HG03439 (cell line): ENCODE measurements around the gene LHX5.

Source experiments
- ATAC-seq: cut with Tn5 transposase; IDR thresholded peaks from one replicate; pipeline ENCODE4 v1.9.1; 2021; ENCODE audit warnings: mild to moderate bottlenecking, moderate library complexity; ENCODE audit not compliant: unreplicated experiment

Gene LHX5

DNA sequence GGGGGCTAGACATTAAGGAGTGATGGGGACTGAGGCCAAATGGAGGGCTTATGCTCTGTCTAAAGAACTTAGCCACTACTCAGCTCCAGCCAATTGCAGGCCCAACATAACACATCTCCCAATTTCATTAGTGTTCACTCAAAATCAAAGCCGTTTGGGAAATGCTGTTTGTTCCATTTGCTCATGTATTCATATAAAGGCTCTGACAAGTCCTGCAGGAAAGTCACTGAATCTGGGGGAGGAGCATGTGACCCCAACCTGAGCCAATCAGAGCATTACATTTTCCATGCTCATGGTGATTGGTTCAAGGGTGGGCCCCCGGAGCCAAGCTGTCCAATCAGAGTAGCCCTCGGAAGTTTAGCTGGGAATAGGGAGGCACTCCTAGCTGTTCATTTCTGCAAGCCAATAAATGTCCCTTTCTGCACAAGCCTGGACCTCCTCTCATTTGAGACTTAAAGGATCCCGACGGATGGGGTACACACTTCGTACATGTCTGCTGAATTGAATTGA, 28.6 kb downstream of the LHX5 start:
- no peak for ATAC-seq

DNA sequence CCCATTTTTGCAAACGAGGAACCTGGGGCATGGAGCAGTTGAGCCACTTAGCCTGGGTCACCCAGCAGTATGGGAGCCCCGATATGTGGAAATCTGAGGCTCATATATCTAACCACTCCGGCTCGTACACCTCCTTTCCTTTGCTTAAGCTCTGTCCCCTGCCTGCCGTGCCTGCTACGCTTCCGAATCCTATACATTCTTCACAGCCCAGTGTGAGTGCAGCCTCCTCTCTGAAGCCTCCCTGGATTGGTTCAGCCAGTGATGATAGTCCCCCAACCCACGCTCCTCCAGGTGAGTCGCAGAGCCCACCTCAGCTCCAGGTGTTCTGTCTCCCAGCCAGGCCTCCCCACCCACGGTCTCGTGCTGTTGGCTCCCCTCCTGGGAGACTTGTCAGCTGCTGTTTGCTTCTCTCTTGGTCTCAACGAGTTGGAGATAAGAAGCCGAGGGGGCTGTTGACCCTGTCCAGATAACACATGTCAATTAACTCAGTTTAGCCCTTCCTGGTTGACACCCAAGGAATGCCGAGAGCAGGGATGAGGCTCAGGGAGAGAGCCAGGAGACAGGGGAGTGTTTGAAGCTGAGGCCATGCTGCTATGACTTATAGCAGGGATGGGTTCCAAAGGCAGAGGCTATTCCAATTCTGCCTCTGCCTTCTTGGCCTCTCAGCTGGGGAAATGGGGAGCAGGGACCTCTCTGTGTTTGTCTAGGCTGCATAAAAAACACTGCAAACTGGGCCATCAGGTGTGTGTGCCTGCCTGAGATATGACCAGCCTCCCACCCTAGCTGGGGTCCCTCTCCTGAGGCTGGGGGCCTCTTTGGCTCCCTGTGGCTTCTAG, 30.5 kb downstream of the LHX5 start:
- ATAC-seq = no peak

DNA sequence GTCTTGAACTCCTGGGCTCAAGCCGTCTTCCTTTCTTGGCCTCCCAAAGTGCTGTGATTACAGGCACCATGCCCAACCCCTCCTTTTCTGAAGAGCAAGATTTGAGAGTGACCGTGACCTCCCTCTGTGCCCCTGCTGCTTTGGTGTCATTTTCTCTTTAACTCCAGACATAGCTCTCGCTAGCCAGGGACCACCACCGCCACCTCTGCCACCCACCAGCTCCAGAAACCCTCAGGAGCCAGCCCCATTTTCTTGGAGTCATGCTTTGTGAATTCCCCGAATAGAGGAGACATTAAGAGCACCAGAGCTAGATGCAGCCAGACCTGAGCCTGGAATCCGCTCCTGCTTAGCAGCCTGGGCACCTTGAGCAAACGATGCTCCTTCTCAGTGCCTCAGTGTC, 31.3 kb downstream of the LHX5 start:
- ATAC-seq = no peak

DNA sequence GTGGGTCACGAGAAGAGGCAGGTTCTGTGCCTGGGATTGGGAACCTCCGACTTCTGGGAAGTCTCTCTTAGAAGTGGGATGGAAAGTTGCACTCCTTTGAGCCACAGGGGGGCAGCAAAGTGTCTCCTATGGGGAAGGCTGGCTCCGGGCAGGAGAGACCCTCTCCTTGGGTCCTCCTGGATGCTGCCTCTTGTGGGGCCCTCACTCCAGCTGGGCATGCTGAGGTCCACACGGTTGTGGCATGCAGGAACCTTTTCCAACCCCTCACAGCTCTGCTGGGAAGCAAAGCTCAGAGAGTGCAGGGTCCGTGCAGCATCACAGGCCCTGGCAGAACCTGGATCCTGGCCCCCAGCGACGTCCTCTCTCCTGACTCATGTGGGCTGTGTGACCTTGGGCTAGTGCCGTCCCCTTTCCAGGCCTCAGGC, 32.1 kb downstream of the LHX5 start:
- ATAC-seq = no peak

DNA sequence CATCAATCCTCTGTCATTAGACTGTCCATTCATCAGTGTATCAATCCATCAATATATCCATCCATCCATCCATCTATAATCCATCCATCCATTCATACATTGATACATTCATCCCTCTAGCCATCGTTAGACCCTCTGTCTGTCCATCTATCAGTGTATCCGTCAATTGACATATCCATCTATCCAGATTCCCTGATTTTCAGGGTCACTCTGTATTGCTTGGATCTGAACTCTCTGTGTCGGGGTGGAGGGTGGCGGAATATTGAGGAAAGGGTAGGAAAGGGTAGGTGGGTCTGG, 32.4 kb downstream of the LHX5 start:
- no peak for ATAC-seq

DNA sequence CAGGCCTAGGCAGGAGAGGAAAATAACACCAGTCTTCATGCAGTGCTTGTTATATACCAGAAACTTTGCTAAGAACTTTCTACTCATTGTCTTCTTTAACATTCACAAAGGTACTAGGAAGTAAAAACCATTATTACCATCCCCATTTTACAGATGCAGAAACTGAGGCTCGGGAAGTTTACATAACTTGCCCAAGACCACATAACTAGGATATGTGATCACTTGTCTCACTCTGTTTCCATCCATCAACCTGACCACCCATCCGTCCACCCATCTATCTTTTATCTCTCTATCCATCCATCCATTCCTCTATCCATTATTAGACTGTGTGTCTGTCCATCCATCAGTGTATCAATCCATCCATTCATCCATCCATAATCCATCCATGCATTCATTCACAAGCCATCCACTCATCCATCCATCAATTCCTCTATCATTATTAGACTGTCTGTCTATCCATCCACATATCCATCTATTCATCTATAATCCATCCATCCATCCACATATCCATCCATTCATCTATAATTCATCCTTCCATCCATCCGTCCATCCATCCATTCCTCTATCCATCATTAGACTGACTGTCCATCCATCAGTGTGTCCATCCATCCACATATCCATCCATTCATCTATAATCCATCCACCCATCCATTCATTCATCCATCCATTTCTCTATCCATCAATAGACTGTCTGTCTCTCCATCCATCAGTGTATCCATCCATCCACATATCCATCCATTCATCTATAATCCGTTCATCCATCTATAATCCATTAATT, 33.0 kb downstream of the LHX5 start:
- ATAC-seq = no peak

DNA sequence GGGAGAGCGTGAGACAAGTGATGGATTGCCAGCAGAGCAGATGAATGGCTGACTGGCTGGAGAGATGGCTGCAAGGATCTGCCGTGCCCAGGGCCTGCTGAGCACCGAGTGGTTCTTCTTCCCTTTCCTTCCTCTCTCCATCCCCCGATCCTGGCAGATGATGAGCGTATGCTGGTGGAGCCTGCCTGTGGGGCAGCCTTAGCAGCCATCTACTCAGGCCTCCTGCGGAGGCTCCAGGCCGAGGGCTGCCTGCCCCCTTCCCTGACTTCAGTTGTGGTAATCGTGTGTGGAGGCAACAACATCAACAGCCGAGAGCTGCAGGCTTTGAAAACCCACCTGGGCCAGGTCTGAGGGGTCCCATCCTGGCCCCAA, 34.0 kb downstream of the LHX5 start:
- no peak for ATAC-seq

DNA sequence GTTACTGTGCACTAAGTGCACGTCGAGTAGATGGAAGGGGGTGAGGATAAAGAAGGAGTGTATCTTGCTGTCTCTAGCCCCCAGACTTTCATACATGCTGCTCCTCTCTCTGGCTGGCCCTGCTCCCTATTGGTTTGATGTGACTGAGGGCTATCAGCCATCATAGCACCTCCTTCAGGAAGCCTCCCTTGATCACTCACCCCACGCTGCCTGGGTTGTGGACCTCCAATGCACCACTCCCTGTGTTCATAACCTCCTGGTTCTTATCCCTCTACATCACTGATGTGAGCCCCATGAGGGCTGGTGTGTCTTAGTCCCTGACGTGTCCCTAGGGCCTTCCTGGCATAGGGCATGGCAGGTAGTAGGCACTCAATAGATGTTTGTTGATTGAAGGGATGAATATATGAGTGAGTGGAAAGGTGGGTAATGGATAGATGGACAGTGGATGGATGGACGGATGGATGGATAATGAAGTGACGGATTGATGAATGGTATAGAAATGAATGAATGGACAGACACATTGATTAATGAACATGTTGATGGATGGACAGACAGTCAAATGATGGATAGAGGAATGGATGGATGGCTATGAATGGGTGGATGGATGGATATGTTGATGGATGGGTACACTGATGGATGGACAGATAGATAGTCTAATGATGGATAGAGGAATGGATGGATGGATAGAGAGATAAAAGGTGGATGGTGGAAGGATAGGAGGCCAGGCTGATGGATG, 34.5 kb downstream of the LHX5 start:
- no peak for ATAC-seq

DNA sequence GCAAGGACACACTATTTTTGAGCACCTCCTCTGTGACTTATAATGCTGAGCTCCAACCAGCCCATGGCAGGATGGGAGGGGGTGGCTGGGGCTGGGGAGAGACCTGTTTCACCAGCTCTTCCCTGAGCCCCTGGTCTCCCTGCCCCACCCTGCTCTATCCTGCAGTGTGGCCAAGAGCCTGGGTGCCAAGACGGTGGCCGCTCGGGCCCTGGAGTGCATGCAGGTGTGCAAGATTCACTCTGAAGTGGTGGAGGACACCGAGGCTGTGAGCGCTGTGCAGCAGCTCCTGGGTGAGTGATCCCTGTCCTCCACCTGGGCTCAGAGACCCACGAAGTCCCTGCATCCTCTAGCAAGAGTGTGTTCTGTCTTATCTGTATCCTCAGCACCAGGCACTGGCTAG, 35.1 kb downstream of the LHX5 start:
- ATAC-seq = no peak

DNA sequence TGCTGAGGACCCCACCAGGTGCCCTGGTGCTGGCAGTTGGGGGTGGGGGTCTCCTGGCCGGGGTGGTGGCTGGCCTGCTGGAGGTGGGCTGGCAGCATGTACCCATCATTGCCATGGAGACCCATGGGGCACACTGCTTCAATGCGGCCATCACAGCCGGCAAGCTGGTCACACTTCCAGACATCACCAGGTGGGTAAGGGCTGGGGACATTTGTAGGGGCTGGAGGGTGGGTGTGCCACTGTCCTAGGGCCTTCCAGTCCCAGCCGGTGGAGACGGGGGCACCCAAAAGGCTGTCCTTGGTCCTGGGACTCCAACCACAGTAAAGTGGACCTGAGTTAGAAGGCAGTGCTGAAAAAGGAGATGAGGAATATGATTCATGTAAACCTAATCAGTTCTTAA, 36.3 kb downstream of the LHX5 start:
- no peak for ATAC-seq

DNA sequence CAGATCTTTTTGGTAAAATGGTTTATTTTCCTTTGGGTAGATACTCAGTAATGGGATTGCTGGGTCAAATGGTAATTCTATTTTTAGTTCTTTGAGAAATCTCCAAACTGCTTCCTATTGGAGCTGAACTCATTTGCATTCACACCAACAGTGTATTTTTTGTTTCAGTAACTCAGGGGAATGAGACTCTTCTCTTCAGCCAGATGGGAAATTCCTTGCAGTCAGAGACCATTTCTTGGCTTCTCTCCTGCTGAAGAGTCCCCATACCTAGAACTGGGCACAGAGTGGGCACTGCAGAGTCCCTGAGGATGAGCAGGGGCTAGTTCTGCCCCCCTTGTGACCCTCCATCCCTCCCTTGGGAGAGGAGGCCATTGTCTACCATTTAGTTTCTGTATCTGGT, 38.7 kb downstream of the LHX5 start:
- ATAC-seq = no peak

DNA sequence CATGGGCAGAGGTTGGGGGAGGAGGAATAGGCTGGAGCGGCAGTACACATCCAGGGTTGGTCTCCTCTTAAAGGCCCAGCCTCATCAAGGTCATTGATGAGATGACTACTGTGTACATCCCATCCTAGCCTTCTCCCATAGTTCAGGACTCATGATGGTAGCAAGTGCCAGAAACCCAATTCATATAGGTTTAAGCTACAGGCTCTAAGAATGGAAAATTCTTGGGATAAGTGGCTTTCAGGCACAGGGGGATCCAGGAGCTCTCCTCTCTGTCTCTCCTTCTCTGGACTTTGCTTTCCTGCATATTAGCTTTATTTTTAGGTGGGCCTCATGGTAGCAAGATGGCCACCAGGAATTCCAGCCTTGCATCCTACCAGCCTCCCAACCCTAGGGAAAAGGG, 43.2 kb downstream of the LHX5 start:
- ATAC-seq = no peak

DNA sequence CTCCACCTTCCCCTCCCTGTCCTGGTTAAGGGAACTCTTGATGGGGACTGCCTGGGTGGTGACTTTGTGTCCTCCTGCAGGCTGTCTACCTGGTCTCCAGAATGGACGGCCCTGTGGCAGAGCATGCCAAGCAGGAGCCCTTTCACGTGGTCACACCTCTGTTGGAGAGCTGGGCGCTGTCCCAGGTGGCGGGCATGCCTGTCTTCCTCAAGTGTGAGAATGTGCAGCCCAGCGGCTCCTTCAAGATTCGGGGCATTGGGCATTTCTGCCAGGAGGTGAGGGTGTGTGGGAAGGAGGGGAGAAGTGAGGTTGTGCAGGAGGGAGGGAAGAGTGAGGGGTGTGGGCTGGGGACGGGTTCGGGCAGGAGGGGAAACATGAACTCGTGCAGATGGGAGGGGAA, 43.8 kb downstream of the LHX5 start:
- ATAC-seq = no peak

DNA sequence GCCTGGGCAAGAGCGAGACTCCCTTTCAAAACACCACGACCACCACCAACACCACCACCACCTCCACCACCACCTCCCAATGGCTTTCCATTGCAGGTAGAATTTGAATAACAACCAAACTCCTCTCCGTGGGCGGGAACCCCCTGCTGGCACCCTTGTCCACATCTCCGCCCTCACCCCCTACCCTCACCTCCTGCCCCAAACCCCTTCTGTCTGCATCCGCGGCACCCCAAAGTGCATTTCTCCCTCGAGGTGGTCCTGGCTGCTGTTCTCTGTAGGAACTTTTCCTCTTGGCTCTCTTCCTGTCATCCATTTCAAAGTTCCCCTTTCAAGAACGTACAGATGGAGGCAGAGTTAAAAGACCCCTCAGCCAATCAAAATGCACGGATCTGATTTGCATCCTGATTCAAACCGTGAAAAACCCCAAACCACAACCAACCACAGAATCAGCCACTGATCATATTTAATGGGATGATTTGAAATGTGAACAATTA, 45.7 kb downstream of the LHX5 start:
- no peak for ATAC-seq

DNA sequence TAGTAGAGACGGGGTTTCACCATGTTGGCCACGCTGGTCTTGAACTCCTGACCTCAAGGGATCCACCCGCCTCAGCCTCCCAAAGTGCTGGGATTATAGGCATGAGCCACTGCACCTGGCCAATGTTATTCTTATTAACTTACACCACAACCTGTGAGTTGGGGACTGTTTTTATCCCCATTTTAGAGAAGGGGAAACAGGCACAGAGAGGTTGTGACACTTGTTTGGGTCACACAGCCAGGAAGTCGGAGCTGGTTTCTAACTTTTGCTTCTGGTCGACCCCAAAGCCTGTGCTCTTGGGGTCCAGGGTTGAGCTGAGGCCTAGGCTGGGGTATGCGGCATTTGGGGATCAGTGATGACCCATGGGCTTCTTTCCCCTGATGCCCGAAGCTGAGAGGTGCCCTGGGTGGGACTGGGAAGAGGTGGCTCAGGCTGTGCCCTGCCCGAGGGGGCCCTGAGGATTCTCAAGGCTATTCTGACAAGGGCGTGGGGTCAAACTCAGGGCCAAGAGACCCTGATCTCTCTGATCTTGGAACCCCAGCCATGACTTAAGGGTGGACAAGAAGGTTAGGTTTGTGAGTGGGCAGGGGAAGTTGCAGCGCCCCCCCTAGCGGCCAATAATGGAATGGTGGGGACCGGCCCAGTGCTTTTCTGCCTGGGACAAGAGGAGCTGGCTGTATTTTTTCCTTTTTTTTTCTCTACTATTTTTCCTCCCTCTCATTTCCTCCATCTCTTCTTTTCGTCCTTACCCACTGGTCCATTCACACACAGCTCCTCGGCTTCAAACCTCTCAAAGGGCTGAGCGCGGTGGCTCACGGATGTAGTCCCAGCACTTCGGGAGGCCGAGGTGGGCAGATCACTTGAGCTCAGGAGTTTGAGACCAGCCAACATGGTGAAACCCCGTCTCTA, 46.5 kb downstream of the LHX5 start:
- no peak for ATAC-seq

DNA sequence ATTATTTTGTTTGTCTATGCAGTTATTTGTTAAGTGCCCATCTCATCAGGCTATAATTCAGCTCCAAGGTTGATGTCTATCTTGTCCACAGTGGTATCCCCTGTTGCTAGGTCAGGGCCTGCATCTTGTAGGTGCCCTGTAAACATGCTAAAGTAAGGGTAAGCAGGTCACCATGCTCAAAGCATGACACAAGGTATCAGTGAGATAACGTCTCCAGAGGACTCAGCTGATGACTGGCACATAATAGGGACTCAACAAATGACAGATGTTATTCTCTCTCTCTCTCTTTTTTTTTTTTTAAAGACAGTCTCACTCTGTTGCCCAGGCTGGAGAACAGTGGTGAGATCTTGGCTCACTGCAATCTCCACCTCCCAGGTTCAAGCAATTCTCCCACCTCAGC, 47.2 kb downstream of the LHX5 start:
- ATAC-seq = no peak

DNA sequence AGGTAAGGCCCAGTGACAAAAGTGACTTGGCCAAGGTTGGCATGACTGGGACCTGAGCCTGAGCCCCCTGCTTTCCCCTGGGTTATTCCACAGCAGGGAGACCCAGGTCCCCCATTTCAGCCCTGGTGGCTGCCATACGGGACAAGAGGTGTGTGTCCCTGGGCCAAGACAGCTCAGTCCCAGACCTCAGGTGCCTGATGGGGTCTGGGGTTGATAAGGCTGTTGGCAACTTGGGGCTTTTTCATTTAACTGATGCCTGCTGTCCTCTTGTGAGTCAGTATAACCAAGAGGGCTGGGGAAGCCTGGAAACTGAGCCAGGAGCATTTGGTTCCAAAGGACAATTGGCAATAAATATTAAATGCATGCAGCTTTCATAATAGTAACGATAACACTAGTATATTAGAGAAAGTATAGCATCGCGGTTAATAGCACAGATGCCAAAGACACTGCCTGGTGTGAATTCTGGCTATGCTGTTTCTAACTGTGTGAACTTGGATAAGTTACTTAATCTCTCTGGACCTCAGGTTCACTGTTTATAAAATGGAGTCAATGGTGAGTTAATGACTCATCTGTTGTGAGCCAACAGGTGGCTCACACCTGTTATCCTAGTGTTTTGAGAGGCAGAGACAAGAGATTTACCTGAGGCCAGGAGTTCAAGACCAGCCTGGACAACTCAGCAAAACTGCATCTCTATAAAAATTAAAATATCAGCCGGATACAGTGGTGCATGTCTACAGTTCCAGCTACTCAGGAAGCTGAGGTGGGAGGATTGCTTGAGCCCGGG, 48.6 kb downstream of the LHX5 start:
- no peak for ATAC-seq

DNA sequence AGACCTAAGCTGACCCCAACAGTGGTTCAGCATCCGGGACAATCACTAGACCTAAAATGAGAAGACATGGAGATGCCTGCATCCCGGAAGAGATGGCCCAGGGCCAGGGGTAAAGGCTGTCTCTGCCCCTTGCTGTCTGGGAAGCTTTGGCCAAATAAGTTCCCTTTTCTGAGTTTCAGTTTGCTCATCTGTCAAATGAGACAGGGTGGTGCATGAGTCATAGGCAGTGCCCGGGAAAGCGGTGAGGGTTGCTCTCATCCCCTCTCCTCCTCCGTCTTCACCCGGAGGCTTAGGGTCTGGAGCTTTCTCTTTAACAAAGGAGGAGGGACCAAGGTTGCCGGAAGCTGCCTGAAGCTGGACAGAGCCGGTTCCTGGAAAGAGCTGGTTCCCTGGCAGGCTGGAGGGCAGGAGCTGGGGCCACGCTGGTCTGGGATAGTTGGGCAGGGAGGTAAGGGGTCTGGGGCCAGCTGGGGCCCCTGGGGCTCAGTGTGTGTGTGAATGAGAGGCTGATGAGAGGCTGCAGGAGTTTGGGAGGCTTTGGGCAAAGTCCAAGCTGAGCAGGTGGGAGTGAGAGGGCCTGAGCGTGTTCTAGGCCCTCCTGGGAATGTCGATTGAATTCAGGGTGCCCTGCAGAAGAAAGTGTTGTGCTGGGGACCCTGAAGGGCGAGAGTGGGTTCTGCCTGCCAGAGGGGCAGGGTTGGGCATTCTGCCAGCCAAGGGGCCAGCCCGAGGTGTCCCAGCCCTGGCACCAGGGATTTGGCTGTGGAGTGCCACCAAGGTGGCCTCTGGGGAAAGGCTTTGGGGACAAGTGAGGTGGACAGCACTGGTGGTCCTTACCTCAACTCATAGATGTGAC, 49.4 kb downstream of the LHX5 start, which contains the start of gene SDSL:
TSS of gene SDSL (plus strand) at position 351 of the 856 bp plus-strand sequence. CDS start 5,603 bp downstream, outside the sequence.
- ATAC-seq = peak; percentile 87
